ENCODE measurements around the gene FXYD5.
"Not testable (repeated sequence)": the region's sequence is repeated elsewhere in the genome, so short reads cannot be mapped to it uniquely, and the experiment has no call there.

The FXYD5 gene

GRCh38 chr19:35120898-35121297 lies 33.6 kb upstream of the FXYD5 start:
- DNase-seq, result peak; percentile 20

- DNase-seq, result no peak
Observed at GRCh38 chr19:35122687-35123551, 31.6 kb upstream of the FXYD5 start.

- DNase-seq, result peak; percentile 55
Observed at GRCh38 chr19:35123573-35123972, 31.0 kb upstream of the FXYD5 start.

- DNase-seq, result peak; percentile 80
Observed at GRCh38 chr19:35124098-35125060, 30.2 kb upstream of the FXYD5 start.

GRCh38 chr19:35125270-35125717 lies 29.2 kb upstream of the FXYD5 start:
- no peak for DNase-seq

- DNase-seq, result no peak
Observed at GRCh38 chr19:35125749-35126623, 28.5 kb upstream of the FXYD5 start.

- DNase-seq, result no peak
Observed at GRCh38 chr19:35126624-35126959, 27.9 kb upstream of the FXYD5 start.

GRCh38 chr19:35127871-35128270 lies 26.7 kb upstream of the FXYD5 start:
- DNase-seq, result no peak

- DNase-seq, result no peak
Observed at GRCh38 chr19:35128398-35129057, 26.0 kb upstream of the FXYD5 start.

GRCh38 chr19:35129724-35130274 lies 24.7 kb upstream of the FXYD5 start:
- DNase-seq, result not testable (repeated sequence)

- no peak for DNase-seq
Observed at GRCh38 chr19:35130761-35131720, 23.5 kb upstream of the FXYD5 start.

GRCh38 chr19:35132254-35132653 lies 22.3 kb upstream of the FXYD5 start:
- DNase-seq, result no peak

GRCh38 chr19:35133826-35134225 lies 20.7 kb upstream of the FXYD5 start:
- DNase-seq, result no peak

- no peak for DNase-seq
Observed at GRCh38 chr19:35134601-35135242, 19.8 kb upstream of the FXYD5 start, which contains the start of gene LGI4. Gene LGI4 (minus strand): TSS chr19:35135059. CDS start chr19:35134680, 379 bp downstream.

GRCh38 chr19:35135389-35135909 lies 19.1 kb upstream of the FXYD5 start:
- no peak for DNase-seq

GRCh38 chr19:35136231-35136630 lies 18.3 kb upstream of the FXYD5 start:
- DNase-seq, result no peak

GRCh38 chr19:35136977-35137702 lies 17.4 kb upstream of the FXYD5 start:
- DNase-seq, result no peak

GRCh38 chr19:35138305-35138892 lies 16.1 kb upstream of the FXYD5 start, which contains the start of gene FXYD1:
Gene FXYD1 (plus strand): TSS chr19:35138824. CDS start chr19:35140080, 1,256 bp downstream.
- no peak for DNase-seq
